Effector memory CD4-positive, alpha-beta T cell (primary cell): ENCODE data around the gene EHBP1L1.
A peak's percentile ranks its signal among the peaks of the same experiment; 100 is the strongest.

Source experiments
- DNase-seq, 3 donors: peaks; one replicate each; pipeline ENCODE4 v3.0.0-alpha.2; 2020
- H3K27ac ChIP-seq: 2 replicates; pipeline ENCODE4 v1.7.0; 2013; ENCODE audit warnings: mild to moderate bottlenecking, low read length, moderate library complexity; ENCODE audit not compliant: insufficient read depth, poor library complexity, severe bottlenecking
- H3K27me3 ChIP-seq: replicated peaks from 2 replicates; pipeline ENCODE4 v1.7.0; 2013; ENCODE audit warnings: mild to moderate bottlenecking, low read length; ENCODE audit not compliant: insufficient read depth, control insufficient read depth, poor library complexity, severe bottlenecking
- H3K36me3 ChIP-seq: 2 replicates; pipeline ENCODE4 v1.7.0; 2013; ENCODE audit warnings: mild to moderate bottlenecking, low read length, moderate library complexity; ENCODE audit not compliant: control insufficient read depth, insufficient read depth
- H3K4me1 ChIP-seq: 2 replicates; pipeline ENCODE4 v1.7.0; 2013; ENCODE audit warnings: low read length, mild to moderate bottlenecking; ENCODE audit not compliant: control insufficient read depth, insufficient read depth, poor library complexity, severe bottlenecking
- H3K4me3 ChIP-seq: 2 replicates; pipeline ENCODE4 v1.7.0; 2013; ENCODE audit warnings: low read length, low read depth, mild to moderate bottlenecking; ENCODE audit not compliant: insufficient read depth, poor library complexity, severe bottlenecking
- H3K9me3 ChIP-seq: 2 replicates; pipeline ENCODE4 v1.7.0; 2013; ENCODE audit warnings: mild to moderate bottlenecking, low read length, moderate library complexity; ENCODE audit not compliant: control insufficient read depth

EHBP1L1 gene

GRCh38 chr11:65537620-65538231, 38.1 kb upstream of the EHBP1L1 start:
- no peak for DNase-seq
- H3K4me3 ChIP-seq = no peak overlapping the region
- H3K27me3 ChIP-seq = no peaks in the 10 kb centered on the region
- peaks cover 39% of the 10 kb centered on the region for H3K36me3 ChIP-seq
- no peaks in the 10 kb centered on the region for H3K9me3 ChIP-seq
- peaks cover 14% of the 10 kb centered on the region for H3K4me1 ChIP-seq
- H3K27ac ChIP-seq = no peak overlapping the region

- no peak overlapping the region for H3K4me3 ChIP-seq
- H3K36me3 ChIP-seq = peaks cover 32% of the 10 kb centered on the region
- H3K9me3 ChIP-seq = no peaks in the 10 kb centered on the region
- H3K27me3 ChIP-seq = no peaks in the 10 kb centered on the region
- no peak overlapping the region for H3K27ac ChIP-seq
- no peak for DNase-seq
- H3K4me1 ChIP-seq = peaks cover 14% of the 10 kb centered on the region
These were observed 37.5 kb upstream of the EHBP1L1 start for GRCh38 chr11:65538232-65538914.

DNA sequence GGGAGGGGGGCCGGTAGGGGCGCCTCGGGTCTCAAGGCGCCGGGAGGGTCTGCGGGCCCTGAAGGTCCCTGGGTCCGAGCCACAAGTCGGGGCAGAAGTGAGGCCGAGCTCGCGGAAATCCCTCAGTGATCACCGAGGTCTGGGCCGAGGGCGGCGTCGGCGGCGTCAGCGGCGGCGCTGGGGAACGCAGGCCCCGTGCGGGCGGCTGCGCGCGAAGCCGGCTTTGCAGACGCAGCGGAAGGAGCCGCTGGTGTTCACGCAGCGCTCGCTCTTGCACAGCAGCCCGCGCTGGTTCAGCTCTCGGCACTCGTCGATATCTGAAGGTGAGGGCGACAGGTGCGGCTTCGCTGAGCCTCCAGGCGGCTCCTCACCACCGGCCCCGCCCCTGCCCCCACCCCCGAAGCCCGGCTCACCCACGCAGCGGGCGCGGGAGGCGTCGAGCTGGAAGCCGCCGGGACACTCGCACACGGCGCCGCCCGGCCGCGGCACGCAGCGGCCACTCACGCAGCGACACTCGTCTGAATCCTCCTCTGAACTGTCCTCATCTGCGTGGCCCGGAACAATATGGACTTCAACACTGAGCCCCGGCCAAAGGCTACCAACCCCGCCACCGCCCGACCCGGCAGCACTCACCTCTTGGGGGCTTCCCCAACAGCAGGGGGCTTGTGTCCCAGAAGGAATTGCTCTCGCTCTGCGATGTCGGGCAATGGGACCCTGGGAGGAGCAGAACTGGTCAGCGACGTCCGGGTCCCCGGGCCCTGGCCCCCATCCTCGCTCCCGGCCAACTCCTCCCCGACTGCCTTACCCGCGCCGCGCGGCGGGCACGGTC, 36.7 kb upstream of the EHBP1L1 start:
- no peak for DNase-seq
- no peak overlapping the region for H3K4me3 ChIP-seq

GRCh38 chr11:65539744-65540289, 36.0 kb upstream of the EHBP1L1 start:
- no peak for DNase-seq
- H3K36me3 ChIP-seq = peaks cover 30% of the 10 kb centered on the region
- H3K9me3 ChIP-seq = no peaks in the 10 kb centered on the region
- H3K4me1 ChIP-seq = peaks cover 14% of the 10 kb centered on the region
- H3K27me3 ChIP-seq = no peaks in the 10 kb centered on the region
- H3K27ac ChIP-seq = peak overlapping the region; percentile 66
- H3K4me3 ChIP-seq = peak overlapping the region; percentile 63

More for the DNA sequence above, 36.7 kb upstream of the EHBP1L1 start:
- peaks cover 30% of the 10 kb centered on the region for H3K36me3 ChIP-seq
- peak overlapping the region; percentile 66 for H3K27ac ChIP-seq
- no peaks in the 10 kb centered on the region for H3K27me3 ChIP-seq
- H3K4me1 ChIP-seq = peaks cover 14% of the 10 kb centered on the region
- no peaks in the 10 kb centered on the region for H3K9me3 ChIP-seq

GRCh38 chr11:65540290-65541092, 35.4 kb upstream of the EHBP1L1 start:
- peak overlapping the region; percentile 63 for H3K4me3 ChIP-seq
- no peaks in the 10 kb centered on the region for H3K9me3 ChIP-seq
- peak overlapping the region; percentile 66 for H3K27ac ChIP-seq
- no peaks in the 10 kb centered on the region for H3K27me3 ChIP-seq
- H3K4me1 ChIP-seq = peaks cover 14% of the 10 kb centered on the region
- H3K36me3 ChIP-seq = peaks cover 24% of the 10 kb centered on the region
- DNase-seq = peak; percentile 78 to 85 (median 82)

DNA sequence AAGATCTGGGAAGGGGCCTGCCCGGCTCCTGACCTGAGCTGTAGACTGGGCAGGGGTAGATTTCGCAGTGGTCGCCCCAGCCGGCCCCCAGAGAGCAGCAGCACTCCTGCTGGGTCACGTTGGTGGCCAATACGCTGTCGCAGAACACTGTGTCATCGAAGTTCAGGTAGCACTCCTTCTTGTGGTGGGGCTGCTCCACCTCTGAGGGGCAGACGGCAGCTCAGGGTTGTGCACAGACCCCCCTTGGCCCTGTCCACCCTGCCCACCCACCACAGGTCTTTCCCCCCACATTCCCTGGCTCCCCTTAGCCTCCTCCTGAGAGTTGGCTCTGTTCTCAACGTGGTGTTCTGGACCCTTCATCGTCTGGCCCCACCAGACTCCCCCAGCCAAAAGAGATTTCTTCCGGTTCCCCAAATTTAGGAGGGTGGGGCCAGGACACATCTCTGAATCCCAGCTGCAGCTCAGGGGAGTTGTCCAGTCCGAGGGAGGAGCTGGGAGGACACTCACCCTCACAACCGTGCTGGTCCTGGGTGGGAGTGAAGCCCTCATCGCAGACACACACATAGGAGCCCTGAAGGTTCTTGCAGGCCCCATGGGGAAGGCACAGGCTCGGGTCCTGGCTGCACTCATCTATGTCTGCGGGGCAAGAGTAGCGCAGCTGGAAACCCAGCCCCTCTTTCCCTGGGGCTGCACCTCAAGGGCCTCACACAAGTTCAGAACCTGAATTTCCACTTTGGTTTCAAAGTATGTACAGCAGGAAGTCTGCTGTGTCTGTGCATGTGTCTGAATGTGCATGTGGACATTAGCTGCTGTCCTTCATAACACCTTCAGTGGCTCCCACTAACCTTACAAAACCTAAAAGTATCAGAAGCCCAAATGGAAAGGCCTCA, 34.5 kb upstream of the EHBP1L1 start:
- peaks cover 14% of the 10 kb centered on the region for H3K4me1 ChIP-seq

DNA sequence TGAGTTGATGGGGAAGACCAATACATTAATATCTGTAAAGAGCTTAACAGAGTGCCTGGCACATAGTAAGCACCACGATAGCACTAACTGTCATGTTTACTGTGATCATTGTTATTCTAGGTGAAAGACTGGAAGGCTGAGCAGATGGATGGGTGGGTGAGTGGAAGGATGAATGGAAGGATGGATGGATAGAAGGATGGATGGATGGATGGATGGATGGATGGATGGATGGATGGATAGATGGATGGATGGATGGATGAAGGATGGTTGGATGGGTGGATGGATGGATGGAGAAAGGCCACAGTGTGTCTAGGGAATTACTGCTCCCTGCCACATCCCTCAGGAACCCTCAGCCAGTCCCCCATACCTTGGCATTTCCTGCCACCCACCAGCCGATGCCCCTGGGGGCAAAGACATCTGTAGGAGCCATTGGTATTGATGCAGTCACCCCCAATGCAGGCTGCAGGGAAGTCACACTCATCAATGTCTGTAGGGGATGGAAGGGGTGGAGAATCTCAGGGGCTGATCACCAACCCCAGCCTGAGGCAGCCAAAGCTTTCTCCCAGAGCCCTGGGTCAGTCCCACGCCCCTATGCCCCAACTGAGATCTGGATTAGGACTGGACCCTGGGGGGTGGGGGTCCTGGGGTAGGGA, 33.0 kb upstream of the EHBP1L1 start:
- Histone ChIP-seq H3K27ac (no peak overlapping the region), H3K36me3 (peaks cover 6% of the 10 kb centered on the region), H3K4me1 (peaks cover 26% of the 10 kb centered on the region)

More for the DNA sequence above, 34.5 kb upstream of the EHBP1L1 start:
- H3K9me3 ChIP-seq = no peaks in the 10 kb centered on the region
- H3K27ac ChIP-seq = peak overlapping the region; percentile 66
- H3K4me3 ChIP-seq = peak overlapping the region; percentile 63
- no peaks in the 10 kb centered on the region for H3K27me3 ChIP-seq
- no peak for DNase-seq
- peaks cover 16% of the 10 kb centered on the region for H3K36me3 ChIP-seq

GRCh38 chr11:65545853-65546216, 30.0 kb upstream of the EHBP1L1 start:
- no peak overlapping the region for H3K4me3 ChIP-seq
- H3K4me1 ChIP-seq = peaks cover 22% of the 10 kb centered on the region
- DNase-seq = no peak
- H3K9me3 ChIP-seq = no peaks in the 10 kb centered on the region
- peaks cover under 1% of the 10 kb centered on the region for H3K36me3 ChIP-seq
- H3K27me3 ChIP-seq = no peaks in the 10 kb centered on the region
- peak overlapping the region; percentile 71 for H3K27ac ChIP-seq

More for the DNA sequence above, 33.0 kb upstream of the EHBP1L1 start:
- Histone ChIP-seq H3K27me3 (no peaks in the 10 kb centered on the region), H3K4me3 (no peak overlapping the region), H3K9me3 (no peaks in the 10 kb centered on the region)
- no peak for DNase-seq
